SK-N-SH (cell line): ENCODE measurements around the gene CSNK2B.

ENCODE experiments used
- CTCF ChIP-seq: fragments of 200-600 bp; sonication (generic); IDR thresholded peaks from 2 replicates; pipeline ENCODE4 v1.6.1; 2017; ENCODE audit warnings: antibody characterized with exemption, mild to moderate bottlenecking, moderate library complexity
- EP300 ChIP-seq, 2 experiments: IDR thresholded peaks; 2 replicates each; pipeline versions ENCODE4 v1.4.0 to v1.6.1; 2012; ENCODE audit warnings: borderline replicate concordance in 1 of 2, low read depth in 1 of 2, low read length in 1 of 2
- MXI1 ChIP-seq: IDR thresholded peaks from 2 replicates; pipeline ENCODE4 v1.6.1; 2012; ENCODE audit warnings: mild to moderate bottlenecking, low read depth, low read length, improper control_type of control experiment
- POLR2AphosphoS5 ChIP-seq: IDR thresholded peaks from 2 replicates; pipeline ENCODE4 v1.6.1; 2012; ENCODE audit warnings: low read depth, low read length
- RAD21 ChIP-seq: IDR thresholded peaks from 2 replicates; pipeline ENCODE4 v1.6.1; 2012; ENCODE audit warnings: mild to moderate bottlenecking, low read length
- SMC3 ChIP-seq: IDR thresholded peaks from 2 replicates; pipeline ENCODE4 v1.6.1; 2012; ENCODE audit warnings: low read depth, low read length, improper control_type of control experiment
- YY1 ChIP-seq: IDR thresholded peaks from 2 replicates; pipeline ENCODE4 v1.4.0; 2012; ENCODE audit warnings: low read depth, mild to moderate bottlenecking

DNA sequence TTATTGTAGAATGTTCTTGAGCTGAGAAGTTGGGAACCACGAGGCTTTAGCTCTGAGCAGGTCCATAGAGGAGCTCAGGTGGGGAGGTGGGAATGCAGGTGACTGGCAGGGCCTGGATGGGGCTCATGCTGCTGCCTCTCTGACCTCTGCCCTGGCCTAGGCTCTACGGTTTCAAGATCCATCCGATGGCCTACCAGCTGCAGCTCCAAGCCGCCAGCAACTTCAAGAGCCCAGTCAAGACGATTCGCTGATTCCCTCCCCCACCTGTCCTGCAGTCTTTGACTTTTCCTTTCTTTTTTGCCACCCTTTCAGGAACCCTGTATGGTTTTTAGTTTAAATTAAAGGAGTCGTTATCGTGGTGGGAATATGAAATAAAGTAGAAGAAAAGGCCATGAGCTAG is 3.8 kb downstream of the CSNK2B start, which contains the start of gene LY6G5B:
- TF ChIP-seq MXI1 (no peak), EP300 (IDR thresholded peaks at IDR 0.05; ENCODE audit: borderline replicate concordance in 1 of 2, low read depth in 1 of 2, low read length in 1 of 2) (no peak), RAD21 (no peak), SMC3 (no peak), CTCF (no peak), POLR2AphosphoS5 (no peak), YY1 (no peak)
